Measurements from ENCODE around the gene NTMT2. TPM values are rescaled to one million over a fixed set of nuclear protein-coding genes. Genes with fewer than 3 reads are reported as not detected.

Gene NTMT2
- total RNA-seq, 1 donor from 2014 or later: not detected

DNA sequence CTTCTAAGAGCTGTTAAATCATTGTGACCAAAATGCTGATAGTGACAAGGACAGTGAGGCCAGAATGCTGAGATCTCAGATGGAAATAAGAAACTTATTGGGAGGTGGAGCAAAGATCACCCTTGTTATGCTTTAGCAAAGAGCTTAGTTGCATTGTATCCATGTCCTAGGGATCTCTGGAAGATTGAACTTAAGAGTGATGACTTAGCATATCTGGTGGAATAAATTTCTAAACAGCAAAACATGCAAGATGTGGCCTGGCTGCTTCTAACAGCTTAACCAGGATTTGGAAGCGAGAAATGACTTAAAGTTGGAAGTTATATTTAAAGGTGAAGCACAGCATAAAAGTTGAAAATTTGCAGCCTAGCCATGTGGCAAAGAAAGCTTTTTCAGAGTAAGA is 7.7 kb downstream of the NTMT2 start:
- H3K27me3 ChIP-seq: peaks cover 18% of the 10 kb centered on the region
- no peaks in the 10 kb centered on the region for H3K4me1 Mint-ChIP-seq
- H3K36me3 Mint-ChIP-seq: no peaks in the 10 kb centered on the region
- TF ChIP-seq, protein P1, sequence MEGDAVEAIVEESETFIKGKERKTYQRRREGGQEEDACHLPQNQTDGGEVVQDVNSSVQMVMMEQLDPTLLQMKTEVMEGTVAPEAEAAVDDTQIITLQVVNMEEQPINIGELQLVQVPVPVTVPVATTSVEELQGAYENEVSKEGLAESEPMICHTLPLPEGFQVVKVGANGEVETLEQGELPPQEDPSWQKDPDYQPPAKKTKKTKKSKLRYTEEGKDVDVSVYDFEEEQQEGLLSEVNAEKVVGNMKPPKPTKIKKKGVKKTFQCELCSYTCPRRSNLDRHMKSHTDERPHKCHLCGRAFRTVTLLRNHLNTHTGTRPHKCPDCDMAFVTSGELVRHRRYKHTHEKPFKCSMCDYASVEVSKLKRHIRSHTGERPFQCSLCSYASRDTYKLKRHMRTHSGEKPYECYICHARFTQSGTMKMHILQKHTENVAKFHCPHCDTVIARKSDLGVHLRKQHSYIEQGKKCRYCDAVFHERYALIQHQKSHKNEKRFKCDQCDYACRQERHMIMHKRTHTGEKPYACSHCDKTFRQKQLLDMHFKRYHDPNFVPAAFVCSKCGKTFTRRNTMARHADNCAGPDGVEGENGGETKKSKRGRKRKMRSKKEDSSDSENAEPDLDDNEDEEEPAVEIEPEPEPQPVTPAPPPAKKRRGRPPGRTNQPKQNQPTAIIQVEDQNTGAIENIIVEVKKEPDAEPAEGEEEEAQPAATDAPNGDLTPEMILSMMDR (IDR thresholded peaks at IDR 0.05): no peak
- TF ChIP-seq EZH2phosphoT487 (IDR thresholded peaks at IDR 0.05) (no peak), EZH2 (IDR thresholded peaks at IDR 0.05) (no peak)
- no peaks in the 10 kb centered on the region for H3K36me3 ChIP-seq
- no peaks in the 10 kb centered on the region for H3K4me1 ChIP-seq
- no peaks in the 10 kb centered on the region for H3K9me3 ChIP-seq (ENCODE audit: low read depth)
- H3K4me3 ChIP-seq: no peak overlapping the region
- no peak overlapping the region for H3K4me3 Mint-ChIP-seq
- H3K27ac Mint-ChIP-seq: no peak overlapping the region
- no peaks in the 10 kb centered on the region for H3F3A ChIP-seq (ENCODE audit: low read depth)
- H2AFZ ChIP-seq (replicated peaks): no peak overlapping the region
- H3K9ac ChIP-seq: no peak overlapping the region
- H3K9me3 Mint-ChIP-seq: no peaks in the 10 kb centered on the region
- no peak overlapping the region for H3K4me2 ChIP-seq
- H3K27me3 Mint-ChIP-seq (ENCODE audit: insufficient read depth, low read depth): peaks cover 4% of the 10 kb centered on the region
- H3K27ac ChIP-seq: no peak overlapping the region
- no peaks in the 10 kb centered on the region for H3K79me2 ChIP-seq (ENCODE audit: low read depth)
- DNase-seq (ENCODE audit: low spot score): no peak
- H4K20me1 ChIP-seq (ENCODE audit: low read depth): no peaks in the 10 kb centered on the region

DNA sequence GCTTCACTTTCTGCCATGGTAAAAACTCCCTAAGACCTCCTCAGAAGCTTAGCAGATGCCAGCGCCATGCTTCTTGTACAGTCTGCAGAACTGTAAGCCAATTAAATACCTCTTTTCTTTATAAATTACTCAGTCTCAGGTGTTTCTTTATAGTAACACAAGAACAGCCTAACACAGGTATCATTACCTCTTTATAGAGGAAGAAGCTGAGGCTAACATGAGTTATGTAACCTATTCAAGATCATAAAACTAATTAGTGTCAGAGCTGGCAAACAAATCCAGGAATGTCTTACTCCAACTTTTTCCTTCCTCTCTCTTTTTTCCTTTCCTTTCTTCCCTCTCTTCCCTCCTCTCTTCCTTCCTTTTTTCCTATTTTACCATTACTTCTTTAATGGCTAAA is 9.3 kb downstream of the NTMT2 start:
- H3K27ac ChIP-seq: no peak overlapping the region
- H3K27me3 ChIP-seq: peaks cover 1% of the 10 kb centered on the region
- no peaks in the 10 kb centered on the region for H3K79me2 ChIP-seq (ENCODE audit: low read depth)
- DNase-seq (ENCODE audit: low spot score): no peak
- no peak for TF ChIP-seq EZH2phosphoT487 (IDR thresholded peaks at IDR 0.05)
- TF ChIP-seq, protein P1 (IDR thresholded peaks at IDR 0.05): no peak
- TF ChIP-seq EZH2 (IDR thresholded peaks at IDR 0.05): no peak
- no peaks in the 10 kb centered on the region for H3K4me1 ChIP-seq
- no peaks in the 10 kb centered on the region for H3K9me3 ChIP-seq (ENCODE audit: low read depth)
- no peaks in the 10 kb centered on the region for H4K20me1 ChIP-seq (ENCODE audit: low read depth)
- no peaks in the 10 kb centered on the region for H3F3A ChIP-seq (ENCODE audit: low read depth)
- no peaks in the 10 kb centered on the region for H3K36me3 ChIP-seq
- Mint-ChIP-seq H3K9me3 (no peaks in the 10 kb centered on the region), H3K27ac (no peak overlapping the region), H3K4me3 (no peak overlapping the region), H3K36me3 (no peaks in the 10 kb centered on the region), H3K27me3 (ENCODE audit: insufficient read depth, low read depth) (no peaks in the 10 kb centered on the region), H3K4me1 (no peaks in the 10 kb centered on the region)
- H3K9ac ChIP-seq: no peak overlapping the region
- no peak overlapping the region for H3K4me2 ChIP-seq
- no peak overlapping the region for H3K4me3 ChIP-seq
- H2AFZ ChIP-seq (replicated peaks): no peak overlapping the region

DNA sequence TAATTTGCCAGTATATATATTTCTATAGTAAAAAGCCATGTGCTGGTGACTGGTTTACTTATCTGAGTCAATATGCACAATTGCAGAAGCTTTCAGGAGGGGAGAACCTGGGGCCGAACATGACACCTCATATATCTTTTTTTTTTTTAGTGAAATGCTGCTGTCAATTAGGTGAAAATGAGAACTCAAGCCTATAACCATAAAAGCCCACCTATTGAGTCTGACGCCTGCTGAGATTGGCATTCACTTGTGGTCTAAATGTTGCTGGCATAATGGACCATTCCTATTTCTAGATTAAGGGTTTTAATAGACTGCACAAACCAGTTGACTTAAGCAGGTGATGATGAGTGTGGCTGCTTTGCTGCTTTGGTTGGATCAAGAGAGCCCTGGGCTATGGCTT is 10.8 kb downstream of the NTMT2 start:
- no peak for DNase-seq (ENCODE audit: low spot score)
- Histone ChIP-seq H3K9ac (no peak overlapping the region), H3K79me2 (ENCODE audit: low read depth) (no peaks in the 10 kb centered on the region), H3K27ac (no peak overlapping the region), H3K27me3 (no peaks in the 10 kb centered on the region), H3K9me3 (ENCODE audit: low read depth) (no peaks in the 10 kb centered on the region), H3K4me3 (no peak overlapping the region), H3K36me3 (no peaks in the 10 kb centered on the region), H2AFZ (replicated peaks) (no peak overlapping the region), H4K20me1 (ENCODE audit: low read depth) (no peaks in the 10 kb centered on the region), H3K4me1 (no peaks in the 10 kb centered on the region), H3F3A (ENCODE audit: low read depth) (no peaks in the 10 kb centered on the region), H3K4me2 (no peak overlapping the region)
- no peaks in the 10 kb centered on the region for H3K4me1 Mint-ChIP-seq
- no peak overlapping the region for H3K27ac Mint-ChIP-seq
- no peaks in the 10 kb centered on the region for H3K36me3 Mint-ChIP-seq
- TF ChIP-seq EZH2phosphoT487 (IDR thresholded peaks at IDR 0.05) (no peak), EZH2 (IDR thresholded peaks at IDR 0.05) (no peak)
- TF ChIP-seq, protein P1 (IDR thresholded peaks at IDR 0.05): no peak
- H3K4me3 Mint-ChIP-seq: no peak overlapping the region
- H3K27me3 Mint-ChIP-seq (ENCODE audit: insufficient read depth, low read depth): peaks cover 2% of the 10 kb centered on the region
- no peaks in the 10 kb centered on the region for H3K9me3 Mint-ChIP-seq

Data from neural progenitor cell (in vitro differentiated cells).